ENCODE measurements around the gene SAMD11.

SAMD11 gene

GRCh38 chr1:905071-905749 is 18.5 kb upstream of the SAMD11 start:
- no peak for DNase-seq (ENCODE audit: low read depth in 3 of 3, low spot score in 1 of 3)

GRCh38 chr1:905811-906599 is 17.7 kb upstream of the SAMD11 start:
- no peak for DNase-seq (ENCODE audit: low read depth in 3 of 3, low spot score in 1 of 3)

- DNase-seq (ENCODE audit: low read depth in 3 of 3, low spot score in 1 of 3): no peak
Observed at GRCh38 chr1:906600-907420, 16.9 kb upstream of the SAMD11 start.

- no peak for DNase-seq (ENCODE audit: low read depth in 3 of 3, low spot score in 1 of 3)
Observed at GRCh38 chr1:907611-908451, 15.9 kb upstream of the SAMD11 start.

GRCh38 chr1:908661-909060 is 15.1 kb upstream of the SAMD11 start:
- no peak for DNase-seq (ENCODE audit: low read depth in 3 of 3, low spot score in 1 of 3)

GRCh38 chr1:909861-910310 is 13.8 kb upstream of the SAMD11 start:
- no peak for DNase-seq (ENCODE audit: low read depth in 3 of 3, low spot score in 1 of 3)

- no peak for DNase-seq (ENCODE audit: low read depth in 3 of 3, low spot score in 1 of 3)
Observed at GRCh38 chr1:910311-910880, 13.3 kb upstream of the SAMD11 start.

- no peak for DNase-seq (ENCODE audit: low read depth in 3 of 3, low spot score in 1 of 3)
Observed at GRCh38 chr1:910881-911721, 12.6 kb upstream of the SAMD11 start.

- no peak for DNase-seq (ENCODE audit: low read depth in 3 of 3, low spot score in 1 of 3)
Observed at GRCh38 chr1:911875-912739, 11.6 kb upstream of the SAMD11 start.

- no peak for DNase-seq (ENCODE audit: low read depth in 3 of 3, low spot score in 1 of 3)
Observed at GRCh38 chr1:912740-913301, 10.9 kb upstream of the SAMD11 start.

GRCh38 chr1:913491-914130 is 10.1 kb upstream of the SAMD11 start:
- DNase-seq (ENCODE audit: low read depth in 3 of 3, low spot score in 1 of 3): no peak

- DNase-seq (ENCODE audit: low read depth in 3 of 3, low spot score in 1 of 3): no peak
Observed at GRCh38 chr1:914131-914890, 9.4 kb upstream of the SAMD11 start.

GRCh38 chr1:914891-915280 is 8.8 kb upstream of the SAMD11 start:
- no peak for DNase-seq (ENCODE audit: low read depth in 3 of 3, low spot score in 1 of 3)

- no peak for DNase-seq (ENCODE audit: low read depth in 3 of 3, low spot score in 1 of 3)
Observed at GRCh38 chr1:915295-916172, 8.2 kb upstream of the SAMD11 start.

GRCh38 chr1:916173-917075 is 7.3 kb upstream of the SAMD11 start:
- DNase-seq (ENCODE audit: low read depth in 3 of 3, low spot score in 1 of 3): no peak
